ENCODE measurements around the gene RIN3. TPM values are rescaled to one million over a fixed set of nuclear protein-coding genes. Genes with fewer than 3 reads are reported as not detected.

Gene RIN3
- total RNA-seq, 1 experiment from 2014 or later = 10.9 TPM

GRCh38 chr14:92557544-92557912 is 43.9 kb downstream of the RIN3 start:
- Histone ChIP-seq H3K36me3 (ENCODE audit: control insufficient read depth, insufficient read depth, low read length) (no peaks in the 10 kb centered on the region), H3K27ac (ENCODE audit: low read length) (no peak overlapping the region), H3K4me3 (ENCODE audit: low read depth in 2 of 2, low read length in 2 of 2) (no peak overlapping the region), H3K27me3 (ENCODE audit: control insufficient read depth, insufficient read depth, low read length) (no peaks in the 10 kb centered on the region), H3K9me3 (ENCODE audit: control insufficient read depth, insufficient read depth, low read depth, low read length) (no peaks in the 10 kb centered on the region), H3K4me1 (ENCODE audit: control insufficient read depth, insufficient read depth, low read length) (no peaks in the 10 kb centered on the region)
- in situ Hi-C loops (cut with HindIII; ENCODE audit: low pct_unique_long_range_greater_than_20kb, low sequenced_read_pairs) = no loop called here
- ATAC-seq = no peak
- CTCF ChIA-PET = no interaction called here
- BruUV-seq (replicated peaks) = no TSS peak
- no peak for DNase-seq (ENCODE audit: low read depth, low spot score)
- no peak for TF ChIP-seq CTCF (IDR thresholded peaks at IDR 0.05)
- intact Hi-C loops (cut with micrococcal nuclease; ENCODE audit: unreplicated experiment) = no loop called here
- POLR2A ChIA-PET = no interaction called here

- no peak for DNase-seq (ENCODE audit: low read depth, low spot score)
- Histone ChIP-seq H3K36me3 (ENCODE audit: control insufficient read depth, insufficient read depth, low read length) (no peaks in the 10 kb centered on the region), H3K27ac (ENCODE audit: low read length) (no peak overlapping the region), H3K4me1 (ENCODE audit: control insufficient read depth, insufficient read depth, low read length) (no peaks in the 10 kb centered on the region), H3K9me3 (ENCODE audit: control insufficient read depth, insufficient read depth, low read depth, low read length) (no peaks in the 10 kb centered on the region), H3K27me3 (ENCODE audit: control insufficient read depth, insufficient read depth, low read length) (no peaks in the 10 kb centered on the region), H3K4me3 (ENCODE audit: low read depth in 2 of 2, low read length in 2 of 2) (no peak overlapping the region)
- ATAC-seq = no peak
- in situ Hi-C loops (cut with HindIII; ENCODE audit: low pct_unique_long_range_greater_than_20kb, low sequenced_read_pairs) = no loop called here
- no TSS peak for BruUV-seq (replicated peaks)
- POLR2A ChIA-PET = no interaction called here
- intact Hi-C loops (cut with micrococcal nuclease; ENCODE audit: unreplicated experiment) = no loop called here
- TF ChIP-seq SIN3A (IDR thresholded peaks at IDR 0.05; ENCODE audit: borderline replicate concordance, insufficient read depth, low read depth, low read length) (no peak), POLR2AphosphoS5 (IDR thresholded peaks at IDR 0.05; ENCODE audit: low read depth, low read length) (no peak), TCF7L2 (IDR thresholded peaks at IDR 0.05; ENCODE audit: low read depth, low read length) (no peak), CTCF (IDR thresholded peaks at IDR 0.05) (no peak), REST (IDR thresholded peaks at IDR 0.05; ENCODE audit: insufficient read depth in 1 of 2, low read depth in 2 of 2, low read length in 1 of 2) (no peak)
- CTCF ChIA-PET = no interaction called here
These were observed 44.7 kb downstream of the RIN3 start for GRCh38 chr14:92558319-92558718.

- BruUV-seq (replicated peaks) = no TSS peak
- Histone ChIP-seq H3K4me3 (ENCODE audit: low read depth in 2 of 2, low read length in 2 of 2) (no peak overlapping the region), H3K9me3 (ENCODE audit: control insufficient read depth, insufficient read depth, low read depth, low read length) (no peaks in the 10 kb centered on the region), H3K27me3 (ENCODE audit: control insufficient read depth, insufficient read depth, low read length) (no peaks in the 10 kb centered on the region), H3K36me3 (ENCODE audit: control insufficient read depth, insufficient read depth, low read length) (no peaks in the 10 kb centered on the region), H3K4me1 (ENCODE audit: control insufficient read depth, insufficient read depth, low read length) (no peaks in the 10 kb centered on the region), H3K27ac (ENCODE audit: low read length) (no peak overlapping the region)
- TF ChIP-seq POLR2AphosphoS5 (IDR thresholded peaks at IDR 0.05; ENCODE audit: low read depth, low read length) = no peak
- TF ChIP-seq REST (IDR thresholded peaks at IDR 0.05; ENCODE audit: insufficient read depth in 1 of 2, low read depth in 2 of 2, low read length in 1 of 2) = no peak
- intact Hi-C loops (cut with micrococcal nuclease; ENCODE audit: unreplicated experiment) = no loop called here
- DNase-seq (ENCODE audit: low read depth, low spot score) (no peak), ATAC-seq (no peak)
- CTCF ChIA-PET = no interaction called here
- in situ Hi-C loops (cut with HindIII; ENCODE audit: low pct_unique_long_range_greater_than_20kb, low sequenced_read_pairs) = no loop called here
- POLR2A ChIA-PET = no interaction called here
These were observed 45.9 kb downstream of the RIN3 start for GRCh38 chr14:92559486-92559885.

All from Panc1 (cell line).